ENCODE measurements around the gene DBX1. TPM values are rescaled to one million over a fixed set of nuclear protein-coding genes. Genes with fewer than 3 reads are reported as not detected.
"Not testable (repeated sequence)": the region's sequence is repeated elsewhere in the genome, so short reads cannot be mapped to it uniquely, and the experiment has no call there.

DBX1 gene, protein sequence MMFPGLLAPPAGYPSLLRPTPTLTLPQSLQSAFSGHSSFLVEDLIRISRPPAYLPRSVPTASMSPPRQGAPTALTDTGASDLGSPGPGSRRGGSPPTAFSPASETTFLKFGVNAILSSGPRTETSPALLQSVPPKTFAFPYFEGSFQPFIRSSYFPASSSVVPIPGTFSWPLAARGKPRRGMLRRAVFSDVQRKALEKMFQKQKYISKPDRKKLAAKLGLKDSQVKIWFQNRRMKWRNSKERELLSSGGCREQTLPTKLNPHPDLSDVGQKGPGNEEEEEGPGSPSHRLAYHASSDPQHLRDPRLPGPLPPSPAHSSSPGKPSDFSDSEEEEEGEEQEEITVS
- total RNA-seq: not detected

DNA sequence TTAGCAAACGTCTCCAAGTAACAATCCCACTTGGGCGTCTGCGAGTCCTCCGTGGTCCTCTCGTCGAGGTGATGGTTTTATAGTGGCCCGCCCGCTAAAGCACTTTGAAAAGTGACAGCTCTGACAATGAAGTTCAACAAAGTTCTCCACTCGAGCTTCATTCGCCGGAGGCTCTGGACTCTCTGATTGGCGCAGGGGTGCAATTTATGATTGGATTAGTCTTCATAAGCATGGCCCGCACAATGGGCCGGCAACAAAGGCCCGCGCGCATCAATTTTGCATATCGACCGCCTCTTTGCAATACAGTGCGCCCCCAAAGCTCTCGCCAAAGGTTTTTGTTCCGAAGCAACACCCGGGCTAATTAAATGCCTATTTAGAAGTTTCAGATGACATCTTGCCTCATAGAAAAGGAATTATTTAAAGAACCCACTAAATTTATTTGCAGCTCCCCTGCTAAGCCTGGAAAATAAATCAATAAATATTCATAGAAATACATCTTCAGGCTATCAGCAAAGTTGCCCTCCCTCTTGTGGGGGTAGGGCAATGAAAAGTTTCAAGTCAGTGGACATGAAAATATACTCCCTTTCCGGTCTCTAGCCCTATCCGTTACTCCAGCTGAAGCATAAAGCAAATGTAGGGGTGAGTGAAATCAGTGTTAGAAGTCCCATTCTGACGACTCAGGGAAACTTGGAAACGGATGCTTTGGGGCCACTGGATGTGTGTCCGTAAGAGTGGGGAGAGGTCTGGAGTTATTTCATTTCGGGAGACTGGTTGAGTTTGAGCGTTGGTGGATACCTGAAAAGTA, at the start of gene DBX1:
Gene DBX1 (minus strand): TSS at position 51 of the 805 bp plus-strand sequence. CDS start 151 bp downstream, outside the sequence.
- Mint-ChIP-seq H3K27me3 (ENCODE audit: low read depth) (peaks cover 83% of the 10 kb centered on the region), H3K4me1 (ENCODE audit: low read depth) (peaks cover 31% of the 10 kb centered on the region), H3K36me3 (ENCODE audit: insufficient read depth) (peaks cover 2% of the 10 kb centered on the region), H3K4me3 (no peak within 1 kb of the TSS), H3K9me3 (peaks cover 15% of the 10 kb centered on the region)
- DNase-seq: no peak
- ATAC-seq: no peak

DNA sequence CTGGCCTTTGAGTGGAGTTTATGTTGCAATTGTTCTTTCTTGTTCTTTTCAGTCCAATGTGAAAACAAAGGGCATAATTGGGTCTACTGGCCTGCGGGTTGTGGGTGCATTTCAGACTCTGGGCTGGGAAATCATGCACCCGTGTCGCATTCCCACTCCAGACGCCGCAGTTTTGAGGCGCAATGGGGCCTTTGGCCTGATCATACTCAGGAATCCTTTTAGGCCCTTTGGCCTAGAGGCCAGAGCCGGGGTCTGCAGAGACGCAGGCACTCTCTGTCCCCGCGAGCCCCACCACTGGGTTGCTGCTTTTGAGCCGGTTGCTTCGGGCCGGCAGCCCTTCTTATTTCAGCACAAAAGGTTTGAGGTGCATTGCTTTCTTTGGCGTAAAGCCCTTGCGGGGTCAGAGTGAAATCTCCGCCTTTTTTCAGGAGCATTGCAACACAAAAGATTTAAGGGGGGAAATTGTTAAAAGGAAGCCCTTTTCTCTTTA, 48.4 kb upstream of the DBX1 start:
- H3K27me3 Mint-ChIP-seq (ENCODE audit: low read depth): peaks cover 56% of the 10 kb centered on the region
- no peaks in the 10 kb centered on the region for H3K9me3 Mint-ChIP-seq
- ATAC-seq (no peak), DNase-seq (no peak)
- H3K4me3 Mint-ChIP-seq: no peak overlapping the region
- H3K4me1 Mint-ChIP-seq (ENCODE audit: low read depth): no peaks in the 10 kb centered on the region
- H3K36me3 Mint-ChIP-seq (ENCODE audit: insufficient read depth): no peaks in the 10 kb centered on the region

DNA sequence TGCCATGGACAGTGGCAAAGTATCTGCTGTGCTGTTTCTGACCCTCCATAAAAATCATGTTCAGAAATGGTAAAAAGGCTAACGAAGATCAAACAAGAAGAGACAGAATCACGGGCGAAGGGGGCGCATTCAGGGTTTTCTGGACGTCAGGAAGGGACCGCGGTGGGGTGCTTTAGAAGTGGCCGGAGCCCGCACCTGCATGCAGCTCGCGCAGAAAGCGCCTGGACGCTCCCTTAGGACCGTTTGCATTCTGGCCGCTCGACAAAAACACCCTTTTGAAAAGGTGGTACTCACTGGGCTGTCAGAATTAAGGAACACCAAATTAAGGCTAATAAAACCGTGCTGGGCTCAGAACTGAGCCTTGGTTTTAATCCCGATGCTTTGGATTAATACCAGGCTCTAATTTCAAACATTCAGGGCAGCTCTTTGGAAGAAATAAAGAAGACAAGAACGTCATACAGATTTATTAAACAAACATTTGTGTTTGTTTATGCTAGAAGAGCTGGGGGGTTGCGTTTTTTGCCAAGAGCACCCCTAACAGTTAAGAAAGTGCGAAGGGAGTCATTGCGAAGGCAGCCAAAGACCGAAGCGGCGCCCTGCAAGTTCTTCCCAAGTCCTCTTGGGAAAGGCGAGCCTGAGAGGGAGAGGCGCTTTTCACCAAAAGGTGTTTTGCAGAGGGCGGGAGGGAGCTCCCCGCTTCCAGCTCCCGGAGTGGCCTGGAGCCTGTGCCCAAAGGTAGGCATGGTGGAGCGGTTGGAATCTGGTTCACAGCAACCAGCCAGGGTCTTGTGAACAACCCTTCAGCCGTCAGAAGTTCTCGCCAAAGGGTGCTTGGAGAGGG, 47.7 kb upstream of the DBX1 start:
- ATAC-seq: no peak
- Mint-ChIP-seq H3K4me1 (ENCODE audit: low read depth) (no peaks in the 10 kb centered on the region), H3K27me3 (ENCODE audit: low read depth) (peaks cover 56% of the 10 kb centered on the region), H3K36me3 (ENCODE audit: insufficient read depth) (no peaks in the 10 kb centered on the region), H3K4me3 (no peak overlapping the region), H3K9me3 (no peaks in the 10 kb centered on the region)
- DNase-seq: no peak

DNA sequence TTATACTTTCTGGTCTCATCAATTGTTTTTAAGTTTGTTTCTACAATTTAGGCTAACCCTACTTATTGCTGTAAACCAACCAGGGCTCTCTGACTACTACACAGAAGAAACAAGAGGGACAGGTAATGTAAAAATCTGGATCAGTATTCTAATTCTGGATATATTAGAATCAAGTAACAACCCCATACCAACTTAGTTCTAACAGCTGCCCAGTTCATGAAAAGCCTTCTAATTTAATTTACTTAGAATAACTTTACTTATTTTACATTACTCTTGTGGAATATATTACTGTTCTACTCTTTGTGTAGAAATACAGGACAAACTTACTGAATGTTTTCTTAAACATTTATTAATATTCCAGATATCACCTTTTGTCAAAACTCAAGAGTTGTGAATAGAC, 45.5 kb upstream of the DBX1 start:
- no peak overlapping the region for H3K4me3 Mint-ChIP-seq
- no peak for ATAC-seq
- peaks cover 1% of the 10 kb centered on the region for H3K4me1 Mint-ChIP-seq (ENCODE audit: low read depth)
- H3K9me3 Mint-ChIP-seq: no peaks in the 10 kb centered on the region
- DNase-seq: no peak
- H3K36me3 Mint-ChIP-seq (ENCODE audit: insufficient read depth): no peaks in the 10 kb centered on the region
- H3K27me3 Mint-ChIP-seq (ENCODE audit: low read depth): peaks cover 60% of the 10 kb centered on the region

DNA sequence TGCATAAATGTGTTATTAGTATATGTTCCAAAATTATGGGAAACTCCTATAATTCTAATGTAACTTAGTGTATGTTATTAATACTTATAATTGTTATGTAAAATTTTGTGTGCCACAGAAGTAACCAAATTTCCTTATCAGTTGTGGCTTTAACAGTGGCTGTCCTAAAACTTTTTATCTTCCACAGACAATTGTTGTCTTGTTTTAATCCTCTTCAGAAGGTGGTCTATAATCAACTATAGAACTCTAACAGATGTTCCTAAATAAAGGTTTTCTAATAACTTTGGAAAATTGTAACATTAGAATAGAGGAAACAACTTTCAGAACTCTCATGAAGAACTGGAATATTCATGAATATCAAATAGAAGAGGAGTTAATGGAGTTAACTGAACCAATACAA, 44.4 kb upstream of the DBX1 start:
- ATAC-seq (no peak), DNase-seq (no peak)
- Mint-ChIP-seq H3K4me3 (no peak overlapping the region), H3K9me3 (no peaks in the 10 kb centered on the region), H3K27me3 (ENCODE audit: low read depth) (peaks cover 54% of the 10 kb centered on the region), H3K36me3 (ENCODE audit: insufficient read depth) (no peaks in the 10 kb centered on the region), H3K4me1 (ENCODE audit: low read depth) (peaks cover 6% of the 10 kb centered on the region)

DNA sequence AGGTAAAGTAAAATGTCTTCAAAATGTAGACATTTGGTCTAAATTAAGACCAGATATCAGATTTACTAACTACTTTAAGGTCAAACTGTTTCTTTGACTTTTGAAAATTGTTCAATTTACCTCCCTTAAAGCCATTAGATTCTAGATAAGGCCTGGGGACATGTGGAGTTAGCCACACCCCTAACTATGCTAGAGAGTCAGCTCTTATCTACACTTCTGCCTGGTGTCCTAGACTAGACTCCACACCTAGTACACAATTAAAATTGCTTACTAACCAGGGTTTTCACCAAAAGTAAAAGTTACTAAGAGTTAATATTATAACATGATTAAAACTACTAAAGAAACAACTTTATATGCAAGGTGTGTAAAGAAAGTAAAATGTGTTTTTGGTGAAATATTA, 43.6 kb upstream of the DBX1 start:
- DNase-seq (no peak), ATAC-seq (no peak)
- Mint-ChIP-seq H3K36me3 (ENCODE audit: insufficient read depth) (no peaks in the 10 kb centered on the region), H3K4me1 (ENCODE audit: low read depth) (peaks cover 6% of the 10 kb centered on the region), H3K27me3 (ENCODE audit: low read depth) (peaks cover 47% of the 10 kb centered on the region), H3K4me3 (no peak overlapping the region), H3K9me3 (no peaks in the 10 kb centered on the region)

DNA sequence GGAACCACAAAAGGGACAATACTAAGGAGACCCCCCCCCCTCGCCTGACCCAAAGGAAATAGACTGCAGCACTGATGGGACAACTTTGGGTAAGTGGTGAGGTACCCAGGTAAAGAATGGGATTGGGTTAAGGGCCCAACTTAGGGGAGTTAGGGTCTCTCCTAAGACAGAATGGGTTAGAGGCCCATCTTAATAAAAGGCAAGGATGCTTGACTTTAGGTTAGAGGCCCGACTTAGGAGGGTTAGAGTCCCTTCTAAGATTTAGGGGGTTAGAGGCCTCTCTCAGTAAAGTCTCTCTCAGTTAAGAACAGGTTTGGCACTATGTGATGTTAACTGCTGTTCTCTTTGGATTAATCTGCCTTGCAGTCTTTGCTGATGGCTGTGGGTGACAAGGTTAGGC, 41.0 kb upstream of the DBX1 start:
- H3K36me3 Mint-ChIP-seq (ENCODE audit: insufficient read depth): no peaks in the 10 kb centered on the region
- no peaks in the 10 kb centered on the region for H3K9me3 Mint-ChIP-seq
- DNase-seq (no peak), ATAC-seq (no peak)
- H3K4me3 Mint-ChIP-seq: no peak overlapping the region
- H3K27me3 Mint-ChIP-seq (ENCODE audit: low read depth): peaks cover 32% of the 10 kb centered on the region
- H3K4me1 Mint-ChIP-seq (ENCODE audit: low read depth): peaks cover 6% of the 10 kb centered on the region

DNA sequence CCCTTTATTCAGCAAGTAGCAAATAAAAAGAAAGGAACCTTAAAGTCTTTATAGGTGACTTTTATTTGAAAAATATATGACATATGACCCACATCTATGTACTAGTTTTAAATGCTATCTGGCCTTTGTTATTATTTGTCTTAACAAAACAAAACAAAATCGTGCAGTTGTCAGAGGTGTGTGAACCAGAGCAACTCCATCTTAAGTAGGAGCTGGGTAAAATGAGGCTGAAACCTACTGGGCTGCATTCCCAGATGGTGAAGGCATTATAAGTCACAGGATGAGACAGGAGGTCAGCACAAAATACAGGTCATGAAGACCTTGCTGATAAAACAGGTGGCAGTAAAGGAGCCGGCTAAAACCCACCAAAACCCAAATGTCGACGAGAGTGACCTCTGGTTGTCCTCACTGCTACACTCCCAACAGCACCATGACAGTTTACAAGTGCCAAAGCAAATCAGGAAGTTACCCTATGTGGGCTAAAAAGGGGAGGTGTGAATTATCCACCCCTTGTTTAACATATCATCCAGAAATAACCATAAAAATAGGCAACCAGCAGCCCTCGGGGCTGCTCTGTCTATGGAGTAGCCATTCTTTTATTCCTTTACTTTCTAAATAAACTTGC, 40.2 kb upstream of the DBX1 start:
- not testable (repeated sequence) for H3K4me1 Mint-ChIP-seq (ENCODE audit: low read depth); DNase-seq; ATAC-seq; H3K4me3 Mint-ChIP-seq; H3K36me3 Mint-ChIP-seq (ENCODE audit: insufficient read depth); H3K9me3 Mint-ChIP-seq
- H3K27me3 Mint-ChIP-seq (ENCODE audit: low read depth): peaks cover 32% of the 10 kb centered on the region

DNA sequence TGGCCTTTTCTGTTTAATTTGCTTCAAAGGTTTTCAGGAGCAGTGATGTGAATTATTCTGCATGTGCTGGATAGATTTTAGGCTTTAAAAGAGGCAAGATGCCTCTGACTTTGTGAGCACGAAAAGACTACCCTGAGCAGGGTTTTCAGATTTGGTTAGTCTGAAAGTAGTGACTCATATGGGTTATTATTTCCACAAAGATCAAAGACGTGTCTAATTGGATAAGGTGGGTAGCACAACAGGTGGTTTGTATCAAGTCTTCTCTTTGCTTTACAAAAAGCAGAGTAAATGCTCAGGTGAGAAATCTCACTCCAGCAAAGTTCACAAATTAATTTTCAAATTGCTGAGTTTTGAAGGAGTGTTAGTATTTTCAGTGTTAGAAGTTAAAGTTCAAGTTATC, 37.6 kb upstream of the DBX1 start:
- DNase-seq: no peak
- Mint-ChIP-seq H3K9me3 (no peaks in the 10 kb centered on the region), H3K4me3 (no peak overlapping the region), H3K4me1 (ENCODE audit: low read depth) (peaks cover 6% of the 10 kb centered on the region), H3K36me3 (ENCODE audit: insufficient read depth) (no peaks in the 10 kb centered on the region), H3K27me3 (ENCODE audit: low read depth) (peaks cover 30% of the 10 kb centered on the region)
- no peak for ATAC-seq

DNA sequence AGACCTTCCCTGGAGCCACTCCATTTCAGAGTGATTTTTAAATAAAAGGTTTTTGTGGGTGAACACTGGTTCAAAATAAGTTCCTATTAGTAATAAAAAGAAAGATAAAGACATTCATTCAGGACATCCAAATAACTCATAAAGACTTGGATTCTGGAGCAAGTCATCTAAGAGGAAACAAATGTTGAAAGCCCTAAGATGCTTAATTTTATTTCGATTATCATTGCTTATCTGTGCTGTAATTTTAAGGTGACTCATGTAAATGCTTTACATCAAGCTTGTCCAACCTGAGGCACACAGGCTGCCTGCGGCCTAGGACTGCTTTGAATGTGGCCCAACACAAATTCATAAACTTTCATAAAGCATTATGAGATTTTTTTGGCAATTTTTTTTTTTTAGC, 34.2 kb upstream of the DBX1 start:
- Mint-ChIP-seq H3K4me1 (ENCODE audit: low read depth) (no peaks in the 10 kb centered on the region), H3K27me3 (ENCODE audit: low read depth) (peaks cover 14% of the 10 kb centered on the region), H3K4me3 (no peak overlapping the region), H3K36me3 (ENCODE audit: insufficient read depth) (no peaks in the 10 kb centered on the region), H3K9me3 (no peaks in the 10 kb centered on the region)
- DNase-seq (no peak), ATAC-seq (no peak)

DNA sequence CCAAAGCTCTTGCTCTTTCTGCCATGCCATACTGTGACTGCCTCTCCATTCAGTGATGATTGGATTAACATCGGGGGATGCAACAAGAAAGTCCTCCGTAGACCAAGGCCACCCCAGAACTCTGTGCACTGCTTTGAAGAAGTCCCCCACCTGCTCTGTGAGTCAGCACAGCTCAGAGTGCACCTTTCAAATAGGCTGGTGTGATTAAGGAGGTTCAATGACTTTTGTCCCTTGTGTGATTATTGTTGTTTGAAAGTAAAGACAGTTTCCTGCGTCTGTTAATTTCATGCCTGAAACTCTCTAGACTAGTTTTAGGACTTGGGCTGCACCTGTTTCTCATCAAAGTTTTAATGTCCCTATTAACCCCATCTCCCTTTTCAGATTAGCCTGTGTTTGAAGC, 33.0 kb upstream of the DBX1 start:
- H3K4me3 Mint-ChIP-seq: no peak overlapping the region
- no peaks in the 10 kb centered on the region for H3K9me3 Mint-ChIP-seq
- no peaks in the 10 kb centered on the region for H3K4me1 Mint-ChIP-seq (ENCODE audit: low read depth)
- no peak for ATAC-seq
- peaks cover 13% of the 10 kb centered on the region for H3K27me3 Mint-ChIP-seq (ENCODE audit: low read depth)
- no peaks in the 10 kb centered on the region for H3K36me3 Mint-ChIP-seq (ENCODE audit: insufficient read depth)
- no peak for DNase-seq

DNA sequence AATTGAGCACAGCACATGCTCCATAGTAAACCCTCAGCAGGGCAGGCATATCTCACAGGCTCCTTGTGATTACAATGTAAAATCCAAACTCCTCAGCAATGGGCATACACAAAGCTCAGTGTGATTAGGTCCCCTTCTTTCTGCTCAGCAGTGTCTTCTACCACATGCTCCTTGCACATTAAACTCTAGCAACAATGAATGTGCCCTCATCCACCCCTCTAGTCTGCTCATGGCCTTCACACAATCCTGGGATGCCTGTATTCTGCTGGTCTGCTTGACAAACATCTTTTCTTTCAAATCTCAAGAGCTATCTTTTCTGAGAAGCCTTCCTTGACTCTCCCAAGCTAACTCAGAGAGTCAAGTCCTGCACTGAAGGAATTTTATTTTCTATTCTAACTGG, 32.4 kb upstream of the DBX1 start:
- H3K4me1 Mint-ChIP-seq (ENCODE audit: low read depth): no peaks in the 10 kb centered on the region
- H3K27me3 Mint-ChIP-seq (ENCODE audit: low read depth): peaks cover 7% of the 10 kb centered on the region

DNA sequence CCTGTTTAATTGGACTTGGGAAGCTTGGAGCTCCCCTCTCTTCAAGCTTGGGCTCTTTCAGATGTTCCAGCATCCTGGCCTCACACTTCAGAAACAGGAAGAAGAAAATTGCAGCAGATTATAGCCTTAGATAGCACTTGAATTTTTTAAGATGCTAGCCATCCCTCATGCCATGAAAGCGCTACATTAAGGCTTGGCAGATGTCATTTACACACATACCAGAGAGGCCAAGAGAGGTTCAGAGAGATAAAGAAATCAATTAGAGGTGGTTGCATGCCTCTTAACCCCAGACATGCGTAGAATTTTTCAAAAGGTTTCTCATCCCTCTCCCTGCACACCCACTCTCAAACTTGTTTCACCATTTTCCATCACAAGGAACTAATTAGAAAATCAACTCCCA, 31.9 kb upstream of the DBX1 start:
- Mint-ChIP-seq H3K27me3 (ENCODE audit: low read depth) (peaks cover 7% of the 10 kb centered on the region), H3K9me3 (no peaks in the 10 kb centered on the region), H3K4me3 (no peak overlapping the region), H3K36me3 (ENCODE audit: insufficient read depth) (no peaks in the 10 kb centered on the region), H3K4me1 (ENCODE audit: low read depth) (no peaks in the 10 kb centered on the region)
- no peak for ATAC-seq
- no peak for DNase-seq

More for the DNA sequence above, 32.4 kb upstream of the DBX1 start:
- DNase-seq (no peak), ATAC-seq (no peak)
- no peak overlapping the region for H3K4me3 Mint-ChIP-seq
- no peaks in the 10 kb centered on the region for H3K36me3 Mint-ChIP-seq (ENCODE audit: insufficient read depth)
- H3K9me3 Mint-ChIP-seq: no peaks in the 10 kb centered on the region

DNA sequence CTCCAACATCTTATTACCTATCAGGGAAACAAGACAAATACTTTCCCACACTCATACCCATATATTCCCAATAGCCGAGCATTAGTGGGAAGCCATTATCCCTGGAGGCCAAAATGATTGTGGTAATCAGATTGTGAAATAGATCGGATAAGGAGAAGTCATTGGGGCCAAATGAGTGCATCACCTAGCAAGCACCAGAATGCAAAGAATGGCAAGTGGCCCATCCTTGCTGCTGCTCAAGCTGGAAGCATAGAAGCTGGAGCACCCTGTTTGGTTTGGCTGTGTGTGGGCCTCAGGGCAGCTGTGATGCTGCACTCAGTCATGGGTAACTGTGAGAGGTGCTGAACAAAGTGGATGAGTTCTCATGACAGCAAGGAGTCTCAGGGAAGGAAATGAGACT, 18.7 kb upstream of the DBX1 start:
- H3K4me1 Mint-ChIP-seq (ENCODE audit: low read depth): no peaks in the 10 kb centered on the region
- H3K4me3 Mint-ChIP-seq: no peak overlapping the region
- DNase-seq: no peak
- no peak for ATAC-seq
- H3K9me3 Mint-ChIP-seq: no peaks in the 10 kb centered on the region
- H3K36me3 Mint-ChIP-seq (ENCODE audit: insufficient read depth): no peaks in the 10 kb centered on the region
- H3K27me3 Mint-ChIP-seq (ENCODE audit: low read depth): peaks cover 24% of the 10 kb centered on the region

Measured in activated T-cell treated with anti-CD3 and anti-CD28 coated beads, Interleukin-2, amount 50 U/mL, for 4 hours (primary cell).